Activated CD4-positive, alpha-beta T cell treated with anti-CD3 and anti-CD28 coated beads, Interleukin-2, amount 10 ng/mL, durations not matched to agents 24 days and 14 days (primary cell): ENCODE measurements around the gene C7orf57. TPM values are rescaled to one million over a fixed set of nuclear protein-coding genes. Genes with fewer than 3 reads are reported as not detected.
A peak's percentile ranks its signal among the peaks of the same experiment; 100 is the strongest.
"Not testable (repeated sequence)": the region's sequence is repeated elsewhere in the genome, so short reads cannot be mapped to it uniquely, and the experiment has no call there.

Experiments used
- DNase-seq: peaks from one replicate; pipeline ENCODE4 v3.0.0; 2022
- H3K27ac Mint-ChIP-seq: one replicate; pipeline ENCODE4 v1.8.0; 2022; ENCODE audit warnings: mild to moderate bottlenecking, mixed read lengths
- H3K27me3 Mint-ChIP-seq: one replicate; pipeline ENCODE4 v1.8.0; 2022; ENCODE audit warnings: mixed read lengths
- H3K36me3 Mint-ChIP-seq: one replicate; pipeline ENCODE4 v1.8.0; 2022; ENCODE audit warnings: low read depth, mild to moderate bottlenecking, mixed read lengths
- H3K4me1 Mint-ChIP-seq: one replicate; pipeline ENCODE4 v1.8.0; 2021; ENCODE audit warnings: mixed read lengths
- H3K4me3 Mint-ChIP-seq: one replicate; pipeline ENCODE4 v1.8.0; 2022; ENCODE audit warnings: mild to moderate bottlenecking, moderate library complexity, mixed read lengths
- H3K9me3 Mint-ChIP-seq: one replicate; pipeline ENCODE4 v1.8.0; 2021; ENCODE audit warnings: mixed read lengths
- intact Hi-C: fragments of 100-400 bp; cut with micrococcal nuclease; formaldehyde crosslinking; loops from one replicate; pipeline ENCODE4 v1.15.1; 2023
- total RNA-seq: library from RNA; stranded (reverse); gene quantifications from 2 replicates; pipeline ENCODE4 v1.2.3, GENCODE V29; 2022

The C7orf57 gene
- total RNA-seq, 1 donor from 2014 or later, result 0.14 TPM

DNA sequence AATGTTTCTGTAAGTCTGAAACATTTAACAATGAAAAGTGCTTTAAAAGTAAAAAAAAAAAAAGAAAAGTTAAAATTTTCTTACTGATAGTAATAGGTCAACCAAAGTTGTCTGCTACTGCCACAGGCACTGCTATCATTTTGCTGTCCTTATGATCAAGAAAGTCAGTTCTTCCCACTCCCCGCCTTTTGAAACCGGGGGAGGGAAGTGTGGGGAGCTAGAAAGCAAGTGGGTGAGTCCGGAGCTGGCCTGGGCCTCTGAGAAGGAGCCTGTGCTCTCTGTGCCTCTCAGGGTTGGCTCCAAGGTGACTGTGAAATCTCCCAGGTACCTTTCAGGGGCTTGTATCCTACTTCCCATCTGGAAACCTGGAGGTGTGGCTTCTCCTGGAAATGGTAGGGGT, 7.3 kb downstream of the C7orf57 start:
- intact Hi-C loops, result no loop called here
- H3K9me3 Mint-ChIP-seq, result no peaks in the 10 kb centered on the region
- no peak for DNase-seq
- no peaks in the 10 kb centered on the region for H3K36me3 Mint-ChIP-seq
- H3K27me3 Mint-ChIP-seq, result peaks cover 12% of the 10 kb centered on the region
- H3K4me3 Mint-ChIP-seq, result peak overlapping the region; percentile 30
- H3K4me1 Mint-ChIP-seq, result peaks cover 36% of the 10 kb centered on the region
- H3K27ac Mint-ChIP-seq, result peak overlapping the region; percentile 69

DNA sequence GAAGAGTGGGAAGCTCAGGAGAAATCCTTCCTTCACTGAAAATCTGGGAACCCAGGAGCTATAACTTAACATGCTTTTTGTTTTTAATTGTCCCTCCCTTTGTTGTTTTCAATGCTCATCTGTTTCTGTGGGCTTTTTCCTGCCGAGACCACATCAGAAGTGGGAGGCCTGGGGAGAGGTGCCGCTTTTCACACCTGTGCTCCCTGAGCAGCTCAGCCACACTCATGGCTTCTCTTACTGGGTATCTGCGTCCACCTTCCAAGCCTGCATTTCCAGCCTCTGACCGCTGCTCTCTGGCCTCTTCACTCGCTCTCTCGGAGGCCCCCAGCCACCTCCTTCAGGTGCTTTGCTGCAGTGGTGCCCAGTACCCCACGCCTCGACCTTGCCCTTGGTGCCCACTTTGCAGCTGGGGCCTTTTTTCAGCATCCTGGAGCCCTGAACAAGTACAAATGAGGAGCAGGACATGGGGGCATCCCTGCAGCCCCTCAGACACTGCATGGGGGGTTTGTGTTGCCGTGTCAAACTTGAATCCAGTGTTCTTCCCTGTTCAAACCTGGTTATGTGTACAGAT, 9.9 kb downstream of the C7orf57 start:
- Mint-ChIP-seq H3K27ac (peak overlapping the region; percentile 39), H3K9me3 (no peaks in the 10 kb centered on the region), H3K36me3 (no peaks in the 10 kb centered on the region), H3K27me3 (no peaks in the 10 kb centered on the region), H3K4me3 (no peak overlapping the region), H3K4me1 (peaks cover 37% of the 10 kb centered on the region)
- intact Hi-C loops, result no loop called here
- DNase-seq, result no peak

DNA sequence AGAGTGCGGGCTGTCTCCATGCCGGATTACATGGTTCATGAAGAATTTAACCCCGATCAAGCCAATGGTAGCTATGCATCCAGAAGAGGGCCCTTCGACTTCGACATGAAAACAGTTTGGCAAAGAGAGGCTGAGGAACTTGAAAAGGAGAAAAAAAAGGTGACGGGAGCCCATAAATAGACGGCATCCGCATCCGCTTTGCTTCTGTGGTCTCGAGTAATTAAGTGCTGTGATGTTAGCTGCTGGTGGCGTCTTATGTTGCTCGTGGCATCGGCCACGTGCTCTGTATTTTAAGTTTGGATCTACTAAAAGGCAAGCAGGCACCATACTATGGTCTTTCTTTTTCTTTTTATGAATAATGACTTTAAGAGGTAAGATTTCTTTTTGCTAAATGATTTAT, 11.1 kb downstream of the C7orf57 start:
- no peaks in the 10 kb centered on the region for H3K36me3 Mint-ChIP-seq

DNA sequence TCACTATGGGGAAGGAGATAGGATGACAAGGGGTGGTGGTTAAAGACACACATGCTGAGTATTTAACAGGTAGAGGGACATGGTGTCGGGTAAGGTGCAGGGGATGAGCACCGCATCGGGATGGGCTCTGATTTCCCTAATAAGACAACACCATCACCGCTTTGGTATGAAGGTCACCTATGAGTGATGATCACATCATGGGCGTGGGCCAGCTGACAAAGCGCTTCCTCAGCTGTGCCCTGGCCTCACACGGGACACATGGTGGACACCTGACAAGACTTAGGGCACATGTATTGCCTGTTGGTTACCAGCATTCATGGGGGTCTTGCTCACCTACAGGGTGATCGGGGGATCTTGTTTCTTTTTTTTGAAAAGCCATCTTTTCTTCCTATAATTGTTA, 12.8 kb downstream of the C7orf57 start:
- no peaks in the 10 kb centered on the region for H3K27me3 Mint-ChIP-seq
- no peak for DNase-seq
- H3K4me1 Mint-ChIP-seq, result peaks cover 24% of the 10 kb centered on the region
- intact Hi-C loops, result no loop called here
- no peak overlapping the region for H3K4me3 Mint-ChIP-seq
- no peaks in the 10 kb centered on the region for H3K36me3 Mint-ChIP-seq
- no peak overlapping the region for H3K27ac Mint-ChIP-seq
- H3K9me3 Mint-ChIP-seq, result no peaks in the 10 kb centered on the region

More for the DNA sequence above, 11.1 kb downstream of the C7orf57 start:
- intact Hi-C loops, result no loop called here
- Mint-ChIP-seq H3K4me1 (peaks cover 31% of the 10 kb centered on the region), H3K9me3 (no peaks in the 10 kb centered on the region), H3K27me3 (no peaks in the 10 kb centered on the region), H3K4me3 (no peak overlapping the region), H3K27ac (peak overlapping the region; percentile 39)
- peak; percentile 62 for DNase-seq

DNA sequence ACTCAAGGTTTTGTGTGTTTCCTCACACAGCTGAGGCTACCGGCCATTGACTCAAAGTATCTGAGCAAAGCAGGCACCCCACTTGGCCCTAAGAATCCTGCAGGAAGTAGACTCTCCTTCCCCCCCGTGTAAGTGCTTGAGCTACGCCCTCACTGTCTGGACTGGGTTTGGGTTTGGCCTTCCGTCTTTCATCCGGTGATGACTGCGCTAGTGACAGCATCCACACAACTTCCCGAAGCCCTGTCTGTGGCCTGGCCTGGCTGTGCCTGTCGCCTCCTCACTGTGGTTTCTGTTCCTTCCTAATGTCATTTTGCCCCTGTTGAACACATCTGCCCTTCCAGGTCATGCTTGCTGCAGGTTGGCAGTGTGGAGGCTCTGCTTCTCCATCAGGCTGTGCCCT, 14.5 kb downstream of the C7orf57 start:
- Mint-ChIP-seq H3K4me1 (peaks cover 22% of the 10 kb centered on the region), H3K9me3 (no peaks in the 10 kb centered on the region), H3K4me3 (no peak overlapping the region), H3K27me3 (no peaks in the 10 kb centered on the region), H3K27ac (no peak overlapping the region), H3K36me3 (no peaks in the 10 kb centered on the region)
- intact Hi-C loops, result no loop called here
- DNase-seq, result no peak

DNA sequence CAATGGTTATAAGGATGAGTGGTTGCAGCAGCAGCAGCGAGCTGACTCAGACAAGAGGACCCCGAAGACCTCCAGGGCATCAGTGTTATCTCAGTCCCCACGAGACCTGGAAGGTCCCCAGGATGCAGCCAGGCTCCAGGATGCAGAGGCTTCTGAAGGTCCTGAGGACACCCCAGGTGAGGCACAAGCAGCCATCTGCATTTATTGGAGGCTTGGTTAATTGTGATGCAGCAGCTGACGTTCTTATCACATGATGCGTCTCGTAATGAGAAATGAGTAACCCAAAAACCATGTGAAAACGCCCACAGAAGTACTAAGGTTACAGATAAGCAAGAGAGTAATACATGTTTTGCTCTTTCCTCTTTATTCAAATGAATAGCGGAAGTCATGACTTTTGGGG, 17.4 kb downstream of the C7orf57 start:
- H3K4me1 Mint-ChIP-seq, result peaks cover 11% of the 10 kb centered on the region
- H3K36me3 Mint-ChIP-seq, result no peaks in the 10 kb centered on the region
- no peak overlapping the region for H3K27ac Mint-ChIP-seq
- H3K27me3 Mint-ChIP-seq, result peaks cover 7% of the 10 kb centered on the region
- DNase-seq, result no peak
- no peak overlapping the region for H3K4me3 Mint-ChIP-seq
- peaks cover 12% of the 10 kb centered on the region for H3K9me3 Mint-ChIP-seq
- intact Hi-C loops, result loop anchor here (2.0 kb wide), 1 partner anchor 32 kb away; no protein-coding TSS in a partner anchor

DNA sequence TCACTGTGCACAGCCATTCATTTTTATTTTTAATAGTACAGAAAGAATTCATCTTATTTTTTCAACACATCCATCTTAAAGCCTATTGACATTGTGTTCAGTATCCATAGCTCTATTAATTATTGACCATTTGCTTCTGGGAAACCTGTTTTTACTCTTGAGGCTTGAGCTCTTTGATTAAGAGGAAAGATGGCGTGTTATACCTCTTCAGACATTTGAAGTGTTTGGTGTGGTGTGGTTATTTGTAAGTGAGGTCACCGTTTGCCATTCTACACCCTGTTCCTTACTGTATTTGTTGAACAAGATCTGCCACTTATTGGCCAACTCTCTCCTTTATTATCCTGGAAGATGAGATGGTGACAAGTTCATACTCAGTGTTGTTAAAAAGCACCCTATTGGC, 18.4 kb downstream of the C7orf57 start:
- H3K27me3 Mint-ChIP-seq, result peaks cover 7% of the 10 kb centered on the region
- intact Hi-C loops, result loop anchor here (2.0 kb wide), 1 partner anchor 31 kb away; no protein-coding TSS in a partner anchor

DNA sequence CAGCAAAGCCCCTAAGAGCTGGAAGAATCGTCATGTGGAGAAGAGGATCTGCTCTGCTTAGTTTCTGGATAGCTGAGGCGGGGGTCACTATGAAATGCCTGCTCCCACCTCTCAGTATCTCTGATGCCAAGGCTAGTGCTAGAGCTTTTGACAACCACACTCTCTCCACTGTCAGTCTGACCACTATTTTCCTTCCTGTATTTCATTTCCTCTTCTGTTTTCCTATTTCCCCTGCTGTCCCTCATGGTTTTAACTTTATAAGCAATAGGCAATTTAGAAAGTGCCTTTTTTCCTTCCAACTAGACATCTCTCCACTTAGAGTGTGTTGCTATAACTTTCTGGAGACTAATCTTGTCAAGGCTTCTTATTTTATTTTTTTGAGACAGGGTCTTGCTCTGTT, 23.6 kb downstream of the C7orf57 start:
- H3K36me3 Mint-ChIP-seq, result peaks cover 2% of the 10 kb centered on the region
- H3K27me3 Mint-ChIP-seq, result peaks cover 11% of the 10 kb centered on the region
- H3K4me1 Mint-ChIP-seq, result no peaks in the 10 kb centered on the region
- H3K9me3 Mint-ChIP-seq, result peaks cover 19% of the 10 kb centered on the region
- no peak overlapping the region for H3K4me3 Mint-ChIP-seq
- H3K27ac Mint-ChIP-seq, result no peak overlapping the region
- no peak for DNase-seq
- intact Hi-C loops, result no loop called here

More for the DNA sequence above, 18.4 kb downstream of the C7orf57 start:
- Mint-ChIP-seq H3K36me3 (no peaks in the 10 kb centered on the region), H3K4me3 (no peak overlapping the region), H3K9me3 (peaks cover 12% of the 10 kb centered on the region), H3K4me1 (peaks cover 11% of the 10 kb centered on the region), H3K27ac (no peak overlapping the region)
- no peak for DNase-seq

DNA sequence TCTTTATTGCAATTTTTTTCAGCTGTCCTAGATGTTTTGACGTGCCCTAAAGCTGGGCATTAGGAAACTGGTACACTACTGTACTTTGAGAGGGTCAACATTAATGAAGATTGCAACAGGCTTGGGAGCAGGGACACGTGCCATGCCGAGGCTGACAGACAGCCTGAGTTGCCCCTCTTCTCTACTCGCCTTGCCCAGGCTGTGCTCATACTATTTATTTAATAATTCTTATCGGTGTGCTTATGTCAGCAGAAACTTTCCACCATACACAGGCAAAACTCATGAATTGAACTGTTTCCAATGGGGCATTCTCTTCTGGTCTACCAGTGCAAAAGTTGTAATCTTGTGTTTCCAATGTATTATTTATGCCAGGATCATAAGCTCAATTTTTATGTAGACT, 24.4 kb downstream of the C7orf57 start:
- peak; percentile 21 for DNase-seq
- intact Hi-C loops, result no loop called here
- Mint-ChIP-seq H3K4me3 (no peak overlapping the region), H3K27ac (no peak overlapping the region), H3K27me3 (peaks cover 11% of the 10 kb centered on the region), H3K4me1 (no peaks in the 10 kb centered on the region), H3K9me3 (peaks cover 22% of the 10 kb centered on the region), H3K36me3 (peaks cover 2% of the 10 kb centered on the region)

DNA sequence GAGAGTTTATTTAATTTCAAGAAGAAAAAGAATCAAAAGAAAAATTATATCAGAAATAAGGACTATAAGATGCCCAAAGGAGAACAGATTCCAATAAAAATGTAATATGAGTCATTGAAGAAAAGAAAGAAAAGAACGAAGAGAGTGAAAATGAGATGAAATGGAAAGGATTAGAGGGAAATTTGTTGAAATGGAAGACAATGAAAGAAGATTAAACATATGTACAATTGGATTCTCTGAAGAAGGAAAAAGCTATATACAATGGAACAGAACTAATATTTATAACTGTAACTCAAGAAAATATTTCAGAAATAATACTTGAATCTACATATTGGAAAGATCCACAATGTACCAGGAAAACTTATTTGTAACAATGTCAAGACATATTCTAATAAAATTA, 28.6 kb downstream of the C7orf57 start:
- H3K27me3 Mint-ChIP-seq, result peaks cover 6% of the 10 kb centered on the region
- H3K4me1 Mint-ChIP-seq, result no peaks in the 10 kb centered on the region
- no peak for DNase-seq
- H3K4me3 Mint-ChIP-seq, result no peak overlapping the region
- intact Hi-C loops, result no loop called here
- H3K36me3 Mint-ChIP-seq, result peaks cover 2% of the 10 kb centered on the region
- H3K9me3 Mint-ChIP-seq, result peaks cover 10% of the 10 kb centered on the region
- H3K27ac Mint-ChIP-seq, result no peak overlapping the region

DNA sequence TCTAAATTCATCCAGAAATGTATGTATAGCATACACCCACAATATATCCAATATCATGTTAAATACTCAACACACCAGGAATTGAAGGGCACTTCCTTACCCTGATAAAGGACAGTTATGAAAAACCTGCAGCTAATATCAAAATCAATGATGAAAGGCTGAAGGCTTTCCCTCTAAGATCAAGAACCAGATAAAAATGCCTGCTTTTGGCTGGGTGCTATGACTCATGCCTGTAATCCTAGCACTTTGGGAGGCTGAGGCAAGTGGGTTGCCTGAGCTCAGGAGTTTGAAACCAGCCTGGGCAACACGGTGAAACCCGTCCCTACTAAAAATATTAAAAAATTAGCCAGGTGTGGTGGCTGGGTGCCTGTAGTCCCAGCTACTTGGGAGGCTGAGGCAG, 32.1 kb downstream of the C7orf57 start:
- no peak for DNase-seq
- Mint-ChIP-seq H3K4me1 (no peaks in the 10 kb centered on the region), H3K9me3 (peaks cover 15% of the 10 kb centered on the region), H3K36me3 (peaks cover 2% of the 10 kb centered on the region), H3K4me3 (no peak overlapping the region), H3K27ac (no peak overlapping the region), H3K27me3 (peaks cover 6% of the 10 kb centered on the region)
- intact Hi-C loops, result no loop called here

DNA sequence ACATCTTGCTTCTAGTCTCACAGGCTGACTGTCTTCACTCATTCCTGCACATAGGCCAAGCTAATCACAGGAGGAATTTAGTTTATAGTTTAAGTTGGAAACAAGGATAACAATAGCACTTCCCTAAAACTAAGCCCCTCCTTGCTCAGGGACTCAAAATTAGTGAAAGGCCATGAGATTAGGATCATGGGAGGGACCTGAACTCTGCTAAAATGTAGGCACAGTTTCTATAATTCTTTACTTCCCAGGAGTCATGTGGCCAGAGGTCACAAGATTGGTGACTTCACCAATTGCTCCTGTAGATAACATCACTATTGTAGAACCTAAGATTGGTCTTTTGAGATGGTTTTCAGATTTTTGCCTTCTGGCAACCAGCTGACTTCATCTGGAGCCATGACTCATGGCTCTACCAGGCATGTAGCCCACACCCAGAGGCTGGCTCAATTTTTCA, 38.9 kb downstream of the C7orf57 start:
- no peak overlapping the region for H3K4me3 Mint-ChIP-seq
- peaks cover 5% of the 10 kb centered on the region for H3K9me3 Mint-ChIP-seq
- no peak for DNase-seq
- H3K36me3 Mint-ChIP-seq, result no peaks in the 10 kb centered on the region
- H3K27ac Mint-ChIP-seq, result no peak overlapping the region
- H3K27me3 Mint-ChIP-seq, result no peaks in the 10 kb centered on the region
- intact Hi-C loops, result no loop called here
- H3K4me1 Mint-ChIP-seq, result peaks cover 9% of the 10 kb centered on the region

DNA sequence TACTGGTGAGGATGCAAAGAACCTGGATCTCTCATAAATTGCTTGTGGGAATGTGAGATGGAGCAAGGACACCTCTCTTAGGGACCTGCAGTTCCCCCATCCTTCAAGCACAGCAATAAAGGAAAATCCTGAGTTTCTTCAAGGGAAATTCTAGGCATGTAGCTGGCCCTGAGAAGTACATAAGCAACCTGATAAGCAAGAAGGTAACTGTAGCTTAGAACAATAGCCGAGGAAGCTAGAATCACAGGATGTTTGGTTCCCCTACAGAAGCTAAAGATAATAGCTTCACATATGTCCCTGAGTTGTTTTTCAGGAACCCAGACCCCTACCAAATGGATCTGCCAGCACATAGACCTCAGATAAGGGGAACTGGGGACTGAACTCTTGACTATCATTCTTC, 42.1 kb downstream of the C7orf57 start:
- H3K36me3 Mint-ChIP-seq, result no peaks in the 10 kb centered on the region
- H3K27ac Mint-ChIP-seq, result no peak overlapping the region
- H3K4me1 Mint-ChIP-seq, result peaks cover 9% of the 10 kb centered on the region
- H3K4me3 Mint-ChIP-seq, result no peak overlapping the region
- H3K9me3 Mint-ChIP-seq, result no peaks in the 10 kb centered on the region
- DNase-seq, result no peak
- intact Hi-C loops, result no loop called here
- H3K27me3 Mint-ChIP-seq, result no peaks in the 10 kb centered on the region

DNA sequence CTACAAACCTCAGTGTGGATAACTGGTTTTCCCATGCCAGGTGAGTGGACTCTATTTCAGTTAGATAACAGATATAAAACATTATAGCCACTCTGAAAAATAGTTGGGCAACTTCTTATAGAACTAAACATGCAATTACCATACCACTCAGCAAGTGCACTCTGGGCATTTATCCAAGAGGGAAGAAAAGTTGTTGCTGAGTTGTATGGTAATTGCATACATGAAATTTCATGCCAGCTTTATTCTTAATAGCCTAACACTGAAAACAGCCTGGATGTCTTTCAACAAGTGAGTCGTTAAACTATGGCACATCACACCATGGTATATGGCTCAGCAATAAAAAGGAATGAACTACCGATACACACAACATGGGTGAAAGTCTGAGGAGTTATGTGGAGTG, 43.1 kb downstream of the C7orf57 start:
- Mint-ChIP-seq H3K4me1 (peaks cover 17% of the 10 kb centered on the region), H3K9me3 (no peaks in the 10 kb centered on the region), H3K36me3 (no peaks in the 10 kb centered on the region), H3K27ac (no peak overlapping the region), H3K27me3 (no peaks in the 10 kb centered on the region), H3K4me3 (no peak overlapping the region)
- intact Hi-C loops, result no loop called here
- DNase-seq, result no peak

DNA sequence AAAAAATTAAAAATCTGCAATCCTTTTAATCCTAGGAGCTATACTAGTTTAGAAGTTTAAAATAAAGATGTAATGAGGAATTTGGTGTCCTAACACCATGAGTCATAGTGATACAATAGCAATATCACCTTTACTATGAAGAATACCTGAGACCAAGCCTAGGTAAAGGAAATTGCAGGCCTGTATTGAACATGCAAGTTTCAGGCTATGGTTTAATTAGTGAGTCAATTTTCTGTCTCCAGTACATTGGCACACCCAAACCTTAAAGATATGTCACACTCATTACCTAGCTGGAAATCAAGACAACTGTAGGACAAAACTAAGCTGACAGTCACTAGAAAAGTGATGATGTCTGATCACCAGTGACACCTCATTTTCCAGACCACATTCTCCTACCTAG, 47.0 kb downstream of the C7orf57 start:
- intact Hi-C loops, H3K27ac Mint-ChIP-seq, DNase-seq, H3K36me3 Mint-ChIP-seq, H3K27me3 Mint-ChIP-seq, H3K9me3 Mint-ChIP-seq, H3K4me3 Mint-ChIP-seq: not testable (repeated sequence)
- H3K4me1 Mint-ChIP-seq, result peaks cover 41% of the 10 kb centered on the region
